ENCODE results near the gene KLHL2. TPM values are rescaled to one million over a fixed set of nuclear protein-coding genes. Genes with fewer than 3 reads are reported as not detected.

The KLHL2 gene
- total RNA-seq, 4 donors from 2014 or later, result 23.1 to 42.6 (median 32.4) TPM

DNA sequence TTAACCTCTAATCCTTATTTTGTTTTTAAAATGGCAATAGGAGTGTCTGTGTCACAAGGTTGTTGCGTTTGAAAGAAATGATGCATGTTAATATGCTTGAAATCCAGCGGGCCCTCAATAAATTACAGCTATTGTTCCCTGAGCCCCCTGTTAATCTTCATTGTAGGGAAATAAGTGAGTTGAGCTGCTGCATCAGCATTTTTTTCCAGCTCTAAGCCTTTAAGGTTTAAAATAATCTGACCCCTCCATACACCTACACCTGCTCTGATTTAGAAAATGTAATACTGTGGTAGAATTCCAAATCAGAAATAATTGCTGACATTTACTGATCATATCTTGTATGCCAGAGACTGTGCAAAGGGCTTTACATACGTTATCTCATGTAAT lies 117.5 kb downstream of the KLHL2 start:
- DNase-seq (ENCODE audit: low spot score), result no peak
- no peak for ATAC-seq (ENCODE audit: low FRiP score)
- TF ChIP-seq, protein P1, sequence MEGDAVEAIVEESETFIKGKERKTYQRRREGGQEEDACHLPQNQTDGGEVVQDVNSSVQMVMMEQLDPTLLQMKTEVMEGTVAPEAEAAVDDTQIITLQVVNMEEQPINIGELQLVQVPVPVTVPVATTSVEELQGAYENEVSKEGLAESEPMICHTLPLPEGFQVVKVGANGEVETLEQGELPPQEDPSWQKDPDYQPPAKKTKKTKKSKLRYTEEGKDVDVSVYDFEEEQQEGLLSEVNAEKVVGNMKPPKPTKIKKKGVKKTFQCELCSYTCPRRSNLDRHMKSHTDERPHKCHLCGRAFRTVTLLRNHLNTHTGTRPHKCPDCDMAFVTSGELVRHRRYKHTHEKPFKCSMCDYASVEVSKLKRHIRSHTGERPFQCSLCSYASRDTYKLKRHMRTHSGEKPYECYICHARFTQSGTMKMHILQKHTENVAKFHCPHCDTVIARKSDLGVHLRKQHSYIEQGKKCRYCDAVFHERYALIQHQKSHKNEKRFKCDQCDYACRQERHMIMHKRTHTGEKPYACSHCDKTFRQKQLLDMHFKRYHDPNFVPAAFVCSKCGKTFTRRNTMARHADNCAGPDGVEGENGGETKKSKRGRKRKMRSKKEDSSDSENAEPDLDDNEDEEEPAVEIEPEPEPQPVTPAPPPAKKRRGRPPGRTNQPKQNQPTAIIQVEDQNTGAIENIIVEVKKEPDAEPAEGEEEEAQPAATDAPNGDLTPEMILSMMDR (IDR thresholded peaks at IDR 0.05), result no peak

- DNase-seq (ENCODE audit: low spot score) (no peak), ATAC-seq (ENCODE audit: low FRiP score) (peak; percentile 7)
- TF ChIP-seq, protein P1 (IDR thresholded peaks at IDR 0.05), result no peak
Measured at GRCh38 chr4:165325732-165326512, 118.6 kb downstream of the KLHL2 start.

DNA sequence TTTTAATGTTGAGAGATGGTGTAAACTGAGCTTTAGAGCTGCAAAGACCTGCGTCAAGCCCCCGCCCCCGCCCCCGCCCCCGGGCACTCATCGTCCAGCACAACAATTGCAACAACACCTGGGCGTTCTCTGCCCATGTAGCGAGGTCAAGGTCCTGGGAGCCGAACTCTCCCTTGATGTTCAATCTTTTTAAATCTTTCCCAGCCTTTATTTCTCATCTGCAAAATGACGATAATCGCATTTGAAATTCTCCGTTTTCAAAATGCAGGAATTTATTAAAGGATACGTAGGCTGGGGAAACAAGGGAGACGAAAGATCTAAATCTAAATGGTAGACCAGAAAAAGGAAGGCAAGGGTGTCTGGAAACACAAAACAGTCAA lies 119.5 kb downstream of the KLHL2 start:
- DNase-seq (ENCODE audit: low spot score) (no peak), ATAC-seq (ENCODE audit: low FRiP score) (peak; percentile 31)
- TF ChIP-seq, protein P1 (IDR thresholded peaks at IDR 0.05), result no peak

DNA sequence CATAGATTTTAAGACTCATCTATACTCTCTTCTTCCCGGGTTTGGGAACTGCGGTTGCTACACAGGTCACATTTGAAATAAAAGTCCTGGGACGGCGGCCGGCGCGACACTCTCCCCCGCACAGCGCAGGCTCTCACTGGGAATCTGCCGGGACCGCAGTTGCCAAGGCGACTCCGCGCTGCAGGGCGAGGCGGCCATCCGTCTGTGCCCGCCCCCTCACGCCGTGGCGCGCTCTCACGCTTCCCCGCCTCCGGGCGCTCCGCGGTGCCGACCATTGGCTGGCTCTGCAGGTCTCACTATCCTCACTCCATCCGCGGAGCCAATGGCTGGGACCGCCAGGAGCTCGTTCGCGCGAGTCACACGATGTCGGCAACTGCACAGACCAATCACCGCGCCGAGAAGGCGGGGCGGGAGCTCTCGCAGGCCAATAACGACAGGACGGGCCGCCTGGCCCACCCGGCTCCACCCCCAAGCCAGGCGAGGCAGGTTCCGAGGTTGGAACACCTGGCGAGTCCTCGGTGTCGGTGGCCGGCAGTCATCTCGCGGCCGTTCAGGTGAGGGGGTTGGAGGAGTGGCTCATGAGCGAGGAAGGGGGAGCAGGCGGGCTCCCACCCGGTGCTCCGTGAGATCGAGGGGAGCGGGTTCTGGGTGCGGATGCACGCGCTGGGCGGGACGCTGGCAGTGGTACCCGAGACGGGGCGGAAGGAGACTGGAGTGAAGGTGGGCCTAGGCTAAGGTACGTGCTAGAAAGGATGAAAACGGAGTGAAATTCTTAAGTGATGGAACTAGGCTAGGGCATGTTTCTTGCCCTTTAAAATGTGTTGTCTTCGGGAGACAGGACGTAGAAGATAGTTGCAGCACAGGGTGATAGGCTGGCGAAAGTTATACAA lies 120.1 kb downstream of the KLHL2 start, which contains the start of gene MSMO1:
Gene MSMO1, plus strand, starts transcription at position 459 of the 890 bp plus-strand sequence. CDS start 5,702 bp downstream, outside the sequence.
- peak; percentile 99 for ATAC-seq (ENCODE audit: low FRiP score)
- peak; percentile 90 for DNase-seq (ENCODE audit: low spot score)
- TF ChIP-seq, protein P1 (IDR thresholded peaks at IDR 0.05), result no peak

GRCh38 chr4:165328101-165328425 lies 120.7 kb downstream of the KLHL2 start:
- DNase-seq (ENCODE audit: low spot score) (no peak), ATAC-seq (ENCODE audit: low FRiP score) (no peak)
- TF ChIP-seq, protein P1 (IDR thresholded peaks at IDR 0.05), result no peak

- ATAC-seq (ENCODE audit: low FRiP score) (no peak), DNase-seq (ENCODE audit: low spot score) (no peak)
- TF ChIP-seq, protein P1 (IDR thresholded peaks at IDR 0.05), result no peak
Measured at GRCh38 chr4:165328708-165329107, 121.3 kb downstream of the KLHL2 start.
